IMR-90 (cell line): Measurements from ENCODE around the gene MSI2. TPM values are rescaled to one million over a fixed set of nuclear protein-coding genes. Genes with fewer than 3 reads are reported as not detected.

Experiments
- ATAC-seq: fragments of 200-7000 bp; cut with Tn5 transposase; 2 replicates; pipeline ENCODE4 v1.9.1; 2020; ENCODE audit warnings: low read depth, mild to moderate bottlenecking, moderate library complexity
- BruUV-seq: library from RNA; stranded (reverse); fragments of 400-500 nt; replicated peaks from 2 replicates; lab custom pipeline; 2021; lab: Mats Ljungman, UMichigan
- CTCF ChIA-PET: fragments of 300-600 bp; formaldehyde crosslinking; extraction: SDS; loops from one replicate; lab custom pipeline; 2021; ENCODE audit warnings: antibody characterized with exemption; lab: Yijun Ruan, JAX
- POLR2A ChIA-PET: fragments of 300-600 bp; sonication (Branson Sonifier 250); formaldehyde crosslinking; loops from one replicate; lab custom pipeline; 2022; ENCODE audit warnings: antibody characterized with exemption; ENCODE audit not compliant: unreplicated experiment; lab: Charles Lee
- DNase-seq: peaks from one replicate; pipeline ENCODE4 v3.0.0; 2013
- H2AFZ ChIP-seq: replicated peaks from 2 replicates; pipeline ENCODE3; 2013; ENCODE audit warnings: low read length, mild to moderate bottlenecking; ENCODE audit not compliant: poor library complexity
- H2AK5ac ChIP-seq: 2 replicates; pipeline ENCODE4 v1.6.1; 2013; ENCODE audit warnings: low read depth, low read length, inconsistent platforms
- H2AK9ac ChIP-seq: replicated peaks from 2 replicates; pipeline ENCODE3; 2013; ENCODE audit warnings: mild to moderate bottlenecking, low read depth, low read length, moderate library complexity; ENCODE audit not compliant: poor library complexity
- H2BK120ac ChIP-seq: 2 replicates; pipeline ENCODE4 v1.6.1; 2013; ENCODE audit warnings: low read depth, low read length, inconsistent platforms
- H2BK15ac ChIP-seq: 3 replicates; pipeline ENCODE4 v1.6.1; 2013; ENCODE audit warnings: low read depth, low read length, inconsistent platforms
- H2BK20ac ChIP-seq: 2 replicates; pipeline ENCODE4 v1.6.1; 2013; ENCODE audit warnings: low read depth, mild to moderate bottlenecking, inconsistent platforms, low read length, moderate library complexity
- H2BK5ac ChIP-seq: 2 replicates; pipeline ENCODE4 v1.6.1; 2013; ENCODE audit warnings: mild to moderate bottlenecking, low read depth, low read length, inconsistent platforms; ENCODE audit not compliant: poor library complexity, severe bottlenecking
- H3K14ac ChIP-seq: replicated peaks from 2 replicates; pipeline ENCODE4 v1.6.1; 2013; ENCODE audit warnings: low read depth, low read length, inconsistent platforms
- H3K18ac ChIP-seq: 2 replicates; pipeline ENCODE4 v1.6.1; 2013; ENCODE audit warnings: low read depth, low read length, control low read depth
- H3K23ac ChIP-seq: 2 replicates; pipeline ENCODE4 v1.6.1; 2013; ENCODE audit warnings: low read depth, low read length, inconsistent platforms
- H3K27ac ChIP-seq: 2 replicates; pipeline ENCODE4 v1.5.1; 2013; ENCODE audit warnings: mild to moderate bottlenecking, control low read depth, low read length; ENCODE audit not compliant: insufficient read depth
- H3K27me3 ChIP-seq: 2 replicates; pipeline ENCODE4 v1.6.1; 2013; ENCODE audit warnings: low read length; ENCODE audit not compliant: control insufficient read depth, insufficient read depth
- H3K36me3 ChIP-seq: 2 replicates; pipeline ENCODE4 v1.6.1; 2013; ENCODE audit warnings: low read length, mixed read lengths; ENCODE audit not compliant: control insufficient read depth, insufficient read depth
- H3K4ac ChIP-seq: 2 replicates; pipeline ENCODE4 v1.6.1; 2013; ENCODE audit warnings: low read depth, low read length, inconsistent platforms
- H3K4me1 ChIP-seq: 2 replicates; pipeline ENCODE4 v1.6.1; 2013; ENCODE audit warnings: low read length, mixed read lengths; ENCODE audit not compliant: control insufficient read depth, insufficient read depth
- H3K4me2 ChIP-seq: 2 replicates; pipeline ENCODE4 v1.6.1; 2013; ENCODE audit warnings: low read depth, mild to moderate bottlenecking, control low read depth, low read length, moderate library complexity
- H3K4me3 ChIP-seq: 2 replicates; pipeline ENCODE4 v1.5.1; 2013; ENCODE audit warnings: low read depth, mild to moderate bottlenecking, control low read depth, low read length, moderate library complexity; ENCODE audit not compliant: insufficient read depth
- H3K56ac ChIP-seq: 2 replicates; pipeline ENCODE4 v1.6.1; 2013; ENCODE audit warnings: low read length, inconsistent platforms; ENCODE audit not compliant: insufficient read depth; ENCODE audit errors: extremely low read depth
- H3K79me1 ChIP-seq, 2 experiments: 2 replicates each; pipeline ENCODE4 v1.6.1; 2013; ENCODE audit warnings: low read length in 2 of 2, inconsistent platforms in 1 of 2, low read depth in 1 of 2
- H3K9ac ChIP-seq: 2 replicates; pipeline ENCODE4 v1.6.1; 2013; ENCODE audit warnings: low read depth, low read length, control low read depth
- H3K9me1 ChIP-seq: 2 replicates; pipeline ENCODE4 v1.6.1; 2013; ENCODE audit warnings: low read length, inconsistent platforms; ENCODE audit not compliant: insufficient read depth
- H3K9me3 ChIP-seq: 2 replicates; pipeline ENCODE4 v1.6.1; 2013; ENCODE audit warnings: low read length; ENCODE audit not compliant: control insufficient read depth, insufficient read depth
- H4K20me1 ChIP-seq: 2 replicates; pipeline ENCODE4 v1.6.1; 2013; ENCODE audit warnings: low read length, inconsistent platforms; ENCODE audit not compliant: insufficient read depth
- H4K5ac ChIP-seq: 2 replicates; pipeline ENCODE4 v1.6.1; 2013; ENCODE audit warnings: mild to moderate bottlenecking, low read depth, low read length, control low read depth
- H4K8ac ChIP-seq, 2 experiments: 2 replicates each; pipeline ENCODE4 v1.6.1; 2013; ENCODE audit warnings: low read depth in 2 of 2, low read length in 2 of 2, control low read depth in 1 of 2, inconsistent platforms in 1 of 2
- H4K91ac ChIP-seq: 2 replicates; pipeline ENCODE4 v1.6.1; 2013; ENCODE audit warnings: low read depth, low read length, inconsistent platforms; ENCODE audit not compliant: insufficient read depth
- BHLHE40 ChIP-seq: fragments of 150-350 bp; IDR thresholded peaks from 2 replicates; pipeline ENCODE4 v1.6.1; 2016; ENCODE audit warnings: mild to moderate bottlenecking, low read depth, low read length
- CEBPB ChIP-seq: IDR thresholded peaks from 2 replicates; pipeline ENCODE4 v1.6.1; 2012; ENCODE audit warnings: low read depth, low read length, improper control_type of control experiment
- CHD1 ChIP-seq: IDR thresholded peaks from 2 replicates; pipeline ENCODE4 v1.6.1; 2012; ENCODE audit warnings: low read depth, low read length, improper control_type of control experiment
- FOS ChIP-seq: fragments of 150-350 bp; IDR thresholded peaks from 2 replicates; pipeline ENCODE4 v1.6.1; 2016; ENCODE audit warnings: low read depth, low read length
- MAFK ChIP-seq: IDR thresholded peaks from 2 replicates; pipeline ENCODE4 v1.6.1; 2012; ENCODE audit warnings: low read depth, low read length, improper control_type of control experiment
- MAZ ChIP-seq: IDR thresholded peaks from 2 replicates; pipeline ENCODE4 v1.6.1; 2012; ENCODE audit warnings: low read depth, mild to moderate bottlenecking, low read length, improper control_type of control experiment, moderate library complexity, borderline replicate concordance
- MXI1 ChIP-seq: IDR thresholded peaks from 2 replicates; pipeline ENCODE4 v1.6.1; 2012; ENCODE audit warnings: low read depth, mild to moderate bottlenecking, low read length, moderate library complexity, borderline replicate concordance
- NFE2L2 ChIP-seq: fragments of 150-350 bp; IDR thresholded peaks from 2 replicates; pipeline ENCODE4 v1.6.1; 2016; ENCODE audit warnings: low read depth, mild to moderate bottlenecking, low read length
- POLR2A ChIP-seq: IDR thresholded peaks from 2 replicates; pipeline ENCODE4 v1.6.1; 2012; ENCODE audit warnings: mild to moderate bottlenecking, low read depth, low read length
- RAD21 ChIP-seq: IDR thresholded peaks from 2 replicates; pipeline ENCODE4 v1.6.1; 2012; ENCODE audit warnings: low read length, improper control_type of control experiment
- RCOR1 ChIP-seq: IDR thresholded peaks from 2 replicates; pipeline ENCODE4 v1.6.1; 2012; ENCODE audit warnings: mild to moderate bottlenecking, low read length, improper control_type of control experiment; ENCODE audit not compliant: insufficient replicate concordance
- RFX5 ChIP-seq: IDR thresholded peaks from 2 replicates; pipeline ENCODE4 v1.8.0; 2012; ENCODE audit warnings: low read depth, mild to moderate bottlenecking, low read length, moderate library complexity
- SMC3 ChIP-seq: fragments of 150-350 bp; IDR thresholded peaks from 2 replicates; pipeline ENCODE4 v1.6.1; 2016; ENCODE audit warnings: low read depth, mild to moderate bottlenecking, antibody characterized with exemption, low read length, moderate library complexity
- USF2 ChIP-seq: fragments of 150-350 bp; IDR thresholded peaks from 2 replicates; pipeline ENCODE4 v1.6.1; 2017; ENCODE audit warnings: mild to moderate bottlenecking, antibody characterized with exemption, low read length, low read depth
- WGBS, 2 experiments: methylation state at CpG; one replicate each; pipeline versions ENCODE4 v1.1.5 to v1.1.7; 2013; ENCODE audit warnings: missing lambda C conversion rate in 2 of 2; ENCODE audit not compliant: insufficient read length in 1 of 2; ENCODE audit errors: extremely low coverage in 2 of 2; 5-methylcytosine and 5-hydroxymethylcytosine counted together
- dilution Hi-C: fragments of 300-500 bp; cut with HindIII; formaldehyde crosslinking; loops from one replicate; pipeline ENCODE4 v1.14.3; 2018; ENCODE audit warnings: low sequenced_read_pairs; ENCODE audit not compliant: unreplicated experiment
- in situ Hi-C: fragments of 300-500 bp; cut with MboI; formaldehyde crosslinking; loops from 3 replicates; pipeline ENCODE4 v1.14.3; 2019; ENCODE audit warnings: low sequenced_read_pairs, inconsistent platforms, mixed read lengths
- intact Hi-C: fragments of 100-400 bp; cut with micrococcal nuclease; formaldehyde crosslinking; loops from 2 replicates; pipeline ENCODE4 v1.10.0; 2022
- polyA plus RNA-seq, 3 experiments: library from polyadenylated mRNA; depleted of rRNA; stranded (reverse); fragments of >200 nt; gene quantifications; 2 replicates each; pipeline ENCODE4 v1.2.3, GENCODE V29; 2012; ENCODE audit warnings: low replicate concordance in 1 of 3
- total RNA-seq: library from RNA; depleted of rRNA; stranded (reverse); fragments of >200 nt; gene quantifications from 2 replicates; pipeline ENCODE4 v1.2.3, GENCODE V29; 2012
- TF ChIP-seq, protein P1 (sequence below): conservative IDR thresholded peaks from 2 replicates; pipeline ENCODE4 v1.5.1; 2012; ENCODE audit warnings: mild to moderate bottlenecking, low read depth, low read length, improper control_type of control experiment
- TF ChIP-seq, protein P2 (sequence below): fragments of 150-350 bp; IDR thresholded peaks from 2 replicates; pipeline ENCODE4 v1.6.1; 2016; ENCODE audit warnings: low read depth, mild to moderate bottlenecking, low read length, moderate library complexity, borderline replicate concordance

Gene MSI2
- total and polyA plus RNA-seq, 2 of the 4 experiments (the other 2 are of a cell fraction): 13.0 to 16.0 TPM

GRCh38 chr17:57277923-57278604 is 21.7 kb downstream of the MSI2 start:
- Histone ChIP-seq H3K18ac (no peak overlapping the region), H2BK20ac (no peak overlapping the region), H2AK5ac (no peak overlapping the region), H2BK5ac (no peak overlapping the region), H3K4me1 (no peaks in the 10 kb centered on the region; the same call in 1 of the 2 replicates), H2BK15ac (no peak overlapping the region), H3K23ac (no peak overlapping the region), H3K36me3 (peaks cover 11% of the 10 kb centered on the region), H2AFZ (no peak overlapping the region), H3K14ac (no peak overlapping the region), H3K9me3 (no peaks in the 10 kb centered on the region), H3K4me2 (no peak overlapping the region), H2BK120ac (no peak overlapping the region), H3K79me1 (peaks cover 2 to 3% of the 10 kb centered on the region in 2 experiments; a peak in 1 of 4 replicates), H3K4me3 (no peak overlapping the region), H3K27me3 (no peaks in the 10 kb centered on the region), H2AK9ac (no peak overlapping the region), H4K20me1 (no peaks in the 10 kb centered on the region; the same call in 1 of the 2 replicates), H4K5ac (no peak overlapping the region), H3K9me1 (peaks cover 5% of the 10 kb centered on the region; the same call in 1 of the 2 replicates), H3K27ac (no peak overlapping the region), H4K91ac (no peak overlapping the region), H3K4ac (no peak overlapping the region), H3K56ac (no peak overlapping the region), H3K9ac (no peak overlapping the region), H4K8ac (no peak overlapping the region)
- ATAC-seq: no peak
- ChIA-PET POLR2A (no interaction called here), CTCF (no interaction called here)
- intact Hi-C loops: no loop called here
- in situ Hi-C loops: no loop called here
- no TSS peak for BruUV-seq
- no peak for TF ChIP-seq BHLHE40
- TF ChIP-seq MAZ: no peak
- TF ChIP-seq RAD21: no peak
- TF ChIP-seq NFE2L2: no peak
- TF ChIP-seq POLR2A: no peak
- no peak for TF ChIP-seq CEBPB
- TF ChIP-seq MXI1: no peak
- TF ChIP-seq SMC3: no peak
- TF ChIP-seq, protein P1, sequence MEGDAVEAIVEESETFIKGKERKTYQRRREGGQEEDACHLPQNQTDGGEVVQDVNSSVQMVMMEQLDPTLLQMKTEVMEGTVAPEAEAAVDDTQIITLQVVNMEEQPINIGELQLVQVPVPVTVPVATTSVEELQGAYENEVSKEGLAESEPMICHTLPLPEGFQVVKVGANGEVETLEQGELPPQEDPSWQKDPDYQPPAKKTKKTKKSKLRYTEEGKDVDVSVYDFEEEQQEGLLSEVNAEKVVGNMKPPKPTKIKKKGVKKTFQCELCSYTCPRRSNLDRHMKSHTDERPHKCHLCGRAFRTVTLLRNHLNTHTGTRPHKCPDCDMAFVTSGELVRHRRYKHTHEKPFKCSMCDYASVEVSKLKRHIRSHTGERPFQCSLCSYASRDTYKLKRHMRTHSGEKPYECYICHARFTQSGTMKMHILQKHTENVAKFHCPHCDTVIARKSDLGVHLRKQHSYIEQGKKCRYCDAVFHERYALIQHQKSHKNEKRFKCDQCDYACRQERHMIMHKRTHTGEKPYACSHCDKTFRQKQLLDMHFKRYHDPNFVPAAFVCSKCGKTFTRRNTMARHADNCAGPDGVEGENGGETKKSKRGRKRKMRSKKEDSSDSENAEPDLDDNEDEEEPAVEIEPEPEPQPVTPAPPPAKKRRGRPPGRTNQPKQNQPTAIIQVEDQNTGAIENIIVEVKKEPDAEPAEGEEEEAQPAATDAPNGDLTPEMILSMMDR: no peak
- TF ChIP-seq, protein P2, sequence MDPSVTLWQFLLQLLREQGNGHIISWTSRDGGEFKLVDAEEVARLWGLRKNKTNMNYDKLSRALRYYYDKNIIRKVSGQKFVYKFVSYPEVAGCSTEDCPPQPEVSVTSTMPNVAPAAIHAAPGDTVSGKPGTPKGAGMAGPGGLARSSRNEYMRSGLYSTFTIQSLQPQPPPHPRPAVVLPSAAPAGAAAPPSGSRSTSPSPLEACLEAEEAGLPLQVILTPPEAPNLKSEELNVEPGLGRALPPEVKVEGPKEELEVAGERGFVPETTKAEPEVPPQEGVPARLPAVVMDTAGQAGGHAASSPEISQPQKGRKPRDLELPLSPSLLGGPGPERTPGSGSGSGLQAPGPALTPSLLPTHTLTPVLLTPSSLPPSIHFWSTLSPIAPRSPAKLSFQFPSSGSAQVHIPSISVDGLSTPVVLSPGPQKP: no peak
- TF ChIP-seq MAFK: no peak
- no peak for TF ChIP-seq USF2
- no peak for TF ChIP-seq FOS
- TF ChIP-seq RFX5: no peak
- no peak for TF ChIP-seq CHD1
- TF ChIP-seq RCOR1: no peak
- no CpG with 5 or more reads among the region's 8 CpGs for WGBS, 2 experiments
- dilution Hi-C loops: no loop called here
- no peak for DNase-seq
